ENCODE measurements around the gene PLCH1. TPM values are rescaled to one million over a fixed set of nuclear protein-coding genes. Genes with fewer than 3 reads are reported as not detected.

PLCH1 gene
- total and polyA plus RNA-seq, 2 experiments from 2014 or later = 2.7 to 6.2 TPM

DNA sequence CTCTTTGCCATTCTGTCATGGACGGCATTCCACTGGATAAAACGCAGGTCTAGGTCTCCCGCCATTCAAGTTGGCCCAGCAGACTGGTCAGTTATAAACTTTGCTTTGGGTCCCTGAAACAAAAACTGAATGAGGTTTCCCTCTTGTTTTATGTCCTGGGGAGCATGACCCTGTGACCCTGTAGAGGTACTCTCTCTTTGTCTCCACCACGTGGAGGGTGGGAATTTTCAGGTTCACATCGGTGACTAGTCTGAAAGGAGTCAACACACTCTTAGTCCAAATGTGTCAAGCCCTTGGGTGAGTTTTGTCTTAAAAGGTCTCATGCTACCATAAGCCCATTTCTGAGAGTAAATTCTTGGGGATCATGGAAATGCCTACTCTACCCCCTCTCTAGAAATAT lies 139.9 kb downstream of the PLCH1 start:
- H3K27ac ChIP-seq = no peak overlapping the region
- no peak for DNase-seq (ENCODE audit: low read depth in 1 of 2, low spot score in 1 of 2)
- no peak for TF ChIP-seq CTCF (IDR thresholded peaks at IDR 0.05; ENCODE audit: low read depth, low read length)
- H3K4me1 ChIP-seq (ENCODE audit: low read depth) = no peaks in the 10 kb centered on the region
- no peaks in the 10 kb centered on the region for H3K27me3 ChIP-seq
- no peak overlapping the region for H3K4me3 ChIP-seq
- no peaks in the 10 kb centered on the region for H3K9me3 ChIP-seq (ENCODE audit: low read depth)
- no peaks in the 10 kb centered on the region for H3K36me3 ChIP-seq

DNA sequence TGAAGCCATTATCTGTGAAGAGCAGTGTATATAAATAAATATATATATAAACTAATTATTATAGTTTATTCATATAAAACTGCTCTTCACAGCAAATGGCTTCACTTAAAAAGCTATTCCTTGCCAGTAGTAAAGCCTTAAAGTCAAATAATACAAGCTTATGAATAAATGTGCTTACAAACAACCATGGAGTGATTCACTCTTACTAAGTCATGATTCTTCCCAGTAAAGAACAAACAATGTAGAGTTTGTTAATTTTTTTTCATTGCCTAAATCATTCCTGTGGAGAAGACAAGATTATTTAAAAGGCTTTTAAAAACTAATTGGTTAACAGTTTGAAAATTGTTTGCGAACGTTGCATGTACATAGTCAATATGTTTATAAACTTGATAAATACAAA lies 140.7 kb downstream of the PLCH1 start:
- no peak overlapping the region for H3K4me3 ChIP-seq
- H3K27me3 ChIP-seq = no peaks in the 10 kb centered on the region
- no peaks in the 10 kb centered on the region for H3K36me3 ChIP-seq
- no peak overlapping the region for H3K27ac ChIP-seq
- DNase-seq (ENCODE audit: low read depth in 1 of 2, low spot score in 1 of 2) = no peak
- TF ChIP-seq CTCF (IDR thresholded peaks at IDR 0.05; ENCODE audit: low read depth, low read length) = no peak
- no peaks in the 10 kb centered on the region for H3K9me3 ChIP-seq (ENCODE audit: low read depth)
- H3K4me1 ChIP-seq (ENCODE audit: low read depth) = no peaks in the 10 kb centered on the region

DNA sequence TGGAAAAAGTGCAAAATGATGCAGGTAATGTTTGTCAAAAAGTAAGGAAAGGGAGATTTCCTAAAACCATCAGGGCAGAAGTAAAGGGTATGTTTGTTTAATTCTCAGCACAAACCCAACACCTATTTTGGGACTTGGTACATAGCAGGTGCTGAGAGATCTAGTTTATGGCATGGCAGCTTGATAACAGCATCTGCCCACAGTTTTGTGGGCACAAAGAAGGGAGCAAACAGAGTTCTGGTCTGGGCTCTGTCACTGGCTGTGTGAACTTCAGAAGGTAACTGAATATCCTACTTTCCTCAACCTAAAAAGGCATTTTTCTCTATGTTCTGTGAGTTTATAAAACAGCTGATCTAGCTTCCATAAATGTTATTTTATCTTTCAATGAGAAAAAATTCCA lies 141.6 kb downstream of the PLCH1 start:
- DNase-seq (ENCODE audit: low read depth in 1 of 2, low spot score in 1 of 2) = no peak
- H3K4me1 ChIP-seq (ENCODE audit: low read depth) = no peaks in the 10 kb centered on the region
- no peak overlapping the region for H3K4me3 ChIP-seq
- no peak overlapping the region for H3K27ac ChIP-seq
- no peaks in the 10 kb centered on the region for H3K27me3 ChIP-seq
- no peaks in the 10 kb centered on the region for H3K36me3 ChIP-seq
- H3K9me3 ChIP-seq (ENCODE audit: low read depth) = no peaks in the 10 kb centered on the region
- TF ChIP-seq CTCF (IDR thresholded peaks at IDR 0.05; ENCODE audit: low read depth, low read length) = no peak

DNA sequence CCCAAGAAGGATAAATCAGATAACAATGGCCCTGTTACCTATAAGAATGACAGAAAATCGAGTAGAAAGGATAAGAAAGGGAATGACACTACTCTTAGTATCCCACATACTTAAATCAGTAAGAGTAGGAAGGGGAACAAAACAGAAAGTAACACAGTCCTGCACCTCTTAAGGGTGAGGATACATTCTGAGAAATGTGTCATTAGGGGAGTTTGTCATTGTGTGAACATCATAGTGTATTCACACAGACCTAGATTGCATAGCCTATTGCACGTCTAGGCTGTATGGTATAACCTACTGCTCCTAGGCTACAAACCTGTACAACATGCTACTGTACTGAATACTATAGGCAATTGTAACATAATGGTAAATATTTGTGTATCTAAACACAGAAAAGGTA lies 142.6 kb downstream of the PLCH1 start:
- no peak for TF ChIP-seq CTCF (IDR thresholded peaks at IDR 0.05; ENCODE audit: low read depth, low read length)
- Histone ChIP-seq H3K4me1 (ENCODE audit: low read depth) (no peaks in the 10 kb centered on the region), H3K27me3 (no peaks in the 10 kb centered on the region), H3K4me3 (no peak overlapping the region), H3K27ac (no peak overlapping the region), H3K36me3 (no peaks in the 10 kb centered on the region), H3K9me3 (ENCODE audit: low read depth) (no peaks in the 10 kb centered on the region)
- no peak for DNase-seq (ENCODE audit: low read depth in 1 of 2, low spot score in 1 of 2)

- TF ChIP-seq CTCF (IDR thresholded peaks at IDR 0.05; ENCODE audit: low read depth, low read length) = no peak
- Histone ChIP-seq H3K27ac (no peak overlapping the region), H3K27me3 (no peaks in the 10 kb centered on the region), H3K4me3 (no peak overlapping the region), H3K36me3 (no peaks in the 10 kb centered on the region), H3K9me3 (ENCODE audit: low read depth) (no peaks in the 10 kb centered on the region), H3K4me1 (ENCODE audit: low read depth) (peaks cover 9% of the 10 kb centered on the region)
- DNase-seq (ENCODE audit: low read depth in 1 of 2, low spot score in 1 of 2) = no peak
Observed at GRCh38 chr3:155598671-155599070, 146.2 kb downstream of the PLCH1 start.

GRCh38 chr3:155596615-155597014 lies 148.3 kb downstream of the PLCH1 start:
- no peaks in the 10 kb centered on the region for H3K27me3 ChIP-seq
- no peak for DNase-seq (ENCODE audit: low read depth in 1 of 2, low spot score in 1 of 2)
- no peak overlapping the region for H3K4me3 ChIP-seq
- no peak for TF ChIP-seq CTCF (IDR thresholded peaks at IDR 0.05; ENCODE audit: low read depth, low read length)
- no peak overlapping the region for H3K27ac ChIP-seq
- H3K4me1 ChIP-seq (ENCODE audit: low read depth) = peaks cover 9% of the 10 kb centered on the region
- no peaks in the 10 kb centered on the region for H3K9me3 ChIP-seq (ENCODE audit: low read depth)
- no peaks in the 10 kb centered on the region for H3K36me3 ChIP-seq
